ENCODE data around the gene BCL2.

Gene BCL2

DNA sequence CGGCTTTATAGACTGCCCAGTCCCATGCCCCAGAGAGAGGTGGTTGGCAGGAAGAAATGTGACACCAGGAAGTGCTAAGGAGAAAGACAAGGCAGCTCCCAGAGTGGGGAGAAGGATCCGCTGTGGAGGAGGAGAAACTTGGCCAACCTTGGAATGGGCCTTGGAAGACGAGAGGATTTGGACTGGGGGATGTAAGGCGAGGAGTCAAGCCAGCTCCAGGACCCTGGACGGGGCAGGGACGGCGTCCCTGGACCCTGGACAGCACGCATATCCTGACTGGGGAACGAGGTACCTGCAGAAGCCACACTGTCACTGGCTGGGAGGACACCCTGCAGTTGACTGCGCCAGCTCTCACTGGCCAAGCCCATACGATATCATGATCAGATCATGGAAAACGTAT is 153.4 kb downstream of the BCL2 start:
- no peak for DNase-seq (ENCODE audit: extremely low read depth, low read depth)
- TF ChIP-seq, protein P1, sequence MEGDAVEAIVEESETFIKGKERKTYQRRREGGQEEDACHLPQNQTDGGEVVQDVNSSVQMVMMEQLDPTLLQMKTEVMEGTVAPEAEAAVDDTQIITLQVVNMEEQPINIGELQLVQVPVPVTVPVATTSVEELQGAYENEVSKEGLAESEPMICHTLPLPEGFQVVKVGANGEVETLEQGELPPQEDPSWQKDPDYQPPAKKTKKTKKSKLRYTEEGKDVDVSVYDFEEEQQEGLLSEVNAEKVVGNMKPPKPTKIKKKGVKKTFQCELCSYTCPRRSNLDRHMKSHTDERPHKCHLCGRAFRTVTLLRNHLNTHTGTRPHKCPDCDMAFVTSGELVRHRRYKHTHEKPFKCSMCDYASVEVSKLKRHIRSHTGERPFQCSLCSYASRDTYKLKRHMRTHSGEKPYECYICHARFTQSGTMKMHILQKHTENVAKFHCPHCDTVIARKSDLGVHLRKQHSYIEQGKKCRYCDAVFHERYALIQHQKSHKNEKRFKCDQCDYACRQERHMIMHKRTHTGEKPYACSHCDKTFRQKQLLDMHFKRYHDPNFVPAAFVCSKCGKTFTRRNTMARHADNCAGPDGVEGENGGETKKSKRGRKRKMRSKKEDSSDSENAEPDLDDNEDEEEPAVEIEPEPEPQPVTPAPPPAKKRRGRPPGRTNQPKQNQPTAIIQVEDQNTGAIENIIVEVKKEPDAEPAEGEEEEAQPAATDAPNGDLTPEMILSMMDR (IDR thresholded peaks at IDR 0.05; ENCODE audit: low read depth, low read length, missing control alignments) = no peak
- H3K4me3 ChIP-seq (replicated peaks; ENCODE audit: low read depth, low read length) = no peak overlapping the region

DNA sequence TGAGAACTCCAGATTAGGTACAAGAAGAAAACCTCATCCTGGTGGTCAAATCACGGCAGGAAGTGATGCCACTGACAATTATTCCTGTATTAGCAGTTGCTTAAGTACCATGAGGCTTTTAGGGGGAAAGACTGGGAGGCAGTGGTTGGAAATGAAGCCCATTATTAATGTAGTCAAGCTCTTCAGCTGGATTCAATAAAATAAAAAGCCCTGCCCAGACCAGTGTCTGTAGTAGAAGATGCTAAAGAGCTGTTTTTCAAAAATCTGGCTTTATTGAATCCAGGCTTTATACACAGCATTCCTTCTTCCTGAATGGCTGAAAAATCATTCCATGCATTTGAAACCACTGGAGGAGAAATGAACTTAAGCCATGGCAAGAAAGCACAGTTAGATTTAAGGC is 155.2 kb downstream of the BCL2 start:
- DNase-seq (ENCODE audit: extremely low read depth, low read depth) = peak; percentile 24
- H3K4me3 ChIP-seq (replicated peaks; ENCODE audit: low read depth, low read length) = no peak overlapping the region
- TF ChIP-seq, protein P1 (IDR thresholded peaks at IDR 0.05; ENCODE audit: low read depth, low read length, missing control alignments) = no peak

DNA sequence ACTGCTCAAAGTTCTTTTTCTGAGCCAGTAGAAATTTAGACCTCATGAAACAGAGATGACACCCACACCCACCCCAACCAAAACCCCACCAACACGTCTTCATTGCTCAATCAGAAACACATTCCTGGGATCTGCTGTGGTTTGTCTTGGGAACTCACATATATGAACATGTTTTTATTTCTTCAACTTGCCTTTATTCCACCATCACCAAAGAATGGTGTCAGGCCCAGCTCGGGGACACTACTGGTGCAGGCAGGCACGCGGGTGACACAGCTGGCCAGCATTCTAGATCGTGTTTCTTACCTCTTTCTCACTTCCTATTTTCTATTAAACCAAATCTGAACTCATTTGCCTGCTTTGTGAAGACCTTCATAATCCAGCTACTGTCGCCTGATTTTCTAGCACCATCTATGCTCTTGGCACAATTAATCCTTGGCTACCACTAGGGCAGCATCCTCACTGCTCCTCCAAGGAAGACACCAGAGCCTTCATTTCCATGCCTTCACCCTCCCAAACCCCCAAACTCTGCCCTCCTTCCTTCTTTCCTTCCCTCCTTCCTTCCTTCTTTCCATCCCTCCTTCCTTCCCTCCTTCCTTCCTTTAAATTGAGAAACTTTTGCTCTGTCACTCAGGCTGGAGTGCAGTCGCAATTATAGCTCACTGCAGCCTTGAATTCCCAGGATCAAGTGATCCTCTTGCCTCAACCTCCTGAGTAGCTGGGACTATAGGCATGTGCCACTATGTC is 157.1 kb downstream of the BCL2 start:
- TF ChIP-seq, protein P1 (IDR thresholded peaks at IDR 0.05; ENCODE audit: low read depth, low read length, missing control alignments) = no peak
- H3K4me3 ChIP-seq (replicated peaks; ENCODE audit: low read depth, low read length) = no peak overlapping the region
- DNase-seq (ENCODE audit: extremely low read depth, low read depth) = no peak

DNA sequence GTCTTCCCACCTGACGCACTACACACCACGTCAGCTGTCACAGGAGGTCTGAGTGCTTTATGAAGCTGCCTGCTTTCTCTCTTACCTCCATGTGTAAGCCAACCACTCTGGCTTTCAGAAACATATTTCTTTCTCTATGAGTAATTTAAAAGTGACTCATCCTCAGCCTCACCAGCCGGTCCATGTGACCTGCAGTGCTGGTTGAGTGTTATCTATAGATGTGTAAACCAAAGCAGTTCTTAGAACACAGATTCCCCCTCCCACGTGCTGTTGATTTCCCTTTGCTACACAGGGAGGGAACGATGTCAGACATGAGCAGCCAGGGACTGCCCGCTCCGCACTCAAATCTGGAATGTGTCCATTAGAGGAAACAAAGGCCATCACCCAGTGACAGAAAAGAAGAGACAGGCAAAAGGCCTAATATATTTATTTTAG is 157.8 kb downstream of the BCL2 start:
- peak; percentile 71 for DNase-seq (ENCODE audit: extremely low read depth, low read depth)
- TF ChIP-seq, protein P1 (IDR thresholded peaks at IDR 0.05; ENCODE audit: low read depth, low read length, missing control alignments) = no peak
- H3K4me3 ChIP-seq (replicated peaks; ENCODE audit: low read depth, low read length) = no peak overlapping the region

DNA sequence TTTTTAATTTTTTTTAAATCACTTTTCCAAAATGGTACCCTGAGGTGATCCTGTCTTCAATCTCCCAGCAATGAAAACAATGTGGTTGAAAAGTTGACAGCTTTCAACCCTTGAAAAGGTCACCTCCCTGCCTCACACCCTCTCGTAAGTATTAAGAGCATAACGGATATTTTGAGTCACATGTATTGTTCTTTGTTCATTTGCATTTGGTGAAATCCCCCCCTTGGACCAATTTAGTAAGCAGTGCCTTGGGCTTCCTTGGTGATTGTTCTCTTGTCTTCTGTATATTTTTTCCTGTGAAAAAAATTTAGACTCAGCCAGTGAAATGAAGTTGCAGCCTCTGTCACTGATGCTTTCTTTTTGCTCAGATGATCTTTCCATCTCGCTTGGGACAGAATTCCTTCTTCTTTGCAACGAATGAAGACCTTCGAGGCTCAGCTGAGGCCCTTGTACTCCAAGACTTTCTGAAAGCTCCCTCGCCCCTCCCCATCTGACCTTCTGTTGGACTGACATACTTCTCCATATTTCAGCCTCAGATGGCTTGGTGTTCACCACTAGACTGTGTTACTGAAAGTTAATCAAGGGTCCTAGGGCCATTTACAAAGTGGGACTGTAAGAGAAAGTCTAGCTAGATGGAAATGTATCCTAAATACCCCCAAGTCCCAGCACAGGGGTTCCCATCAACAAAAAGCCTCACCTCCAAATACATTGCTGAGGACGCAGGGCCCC is 158.4 kb downstream of the BCL2 start:
- H3K4me3 ChIP-seq (replicated peaks; ENCODE audit: low read depth, low read length) = no peak overlapping the region
- TF ChIP-seq, protein P1 (IDR thresholded peaks at IDR 0.05; ENCODE audit: low read depth, low read length, missing control alignments) = no peak

DNA sequence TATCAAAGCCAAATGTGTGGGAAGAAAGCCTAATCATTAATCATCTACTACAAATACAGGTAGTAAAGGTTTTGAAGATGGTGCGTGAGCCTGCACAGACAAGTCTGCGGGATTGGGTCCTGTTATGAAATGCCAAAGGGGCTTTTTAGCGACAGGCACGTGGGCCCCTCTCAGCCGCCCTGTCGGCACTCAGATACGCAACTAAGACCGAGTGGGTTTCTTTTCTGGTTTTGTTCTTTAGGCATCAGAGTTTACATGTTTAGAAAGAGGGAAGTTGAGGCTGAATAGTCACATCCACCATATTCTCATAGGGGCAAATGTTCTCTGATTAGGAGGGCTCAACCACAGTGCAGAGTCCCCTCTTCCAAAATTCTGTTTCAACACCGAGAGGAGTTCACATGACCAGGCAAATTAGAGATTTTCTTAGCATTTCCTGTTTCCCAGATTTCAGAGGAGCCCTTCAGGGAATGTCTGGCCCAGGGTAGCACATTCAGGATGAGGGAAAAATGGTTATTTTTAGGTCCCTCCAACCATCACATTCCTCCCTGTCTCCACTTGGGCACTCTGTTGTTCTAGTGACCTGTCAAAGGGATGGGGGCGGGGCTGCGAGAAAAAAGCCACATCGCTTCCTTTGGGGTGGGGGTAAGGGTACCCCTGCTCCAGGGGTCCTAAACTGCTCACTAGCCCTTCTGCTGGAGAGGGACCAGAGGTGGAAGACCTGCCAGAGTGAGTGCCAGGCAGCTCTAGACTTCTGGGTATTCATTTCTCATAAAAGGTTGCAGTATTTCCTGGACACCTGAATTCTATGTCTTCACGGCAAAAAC is 159.2 kb downstream of the BCL2 start:
- DNase-seq (ENCODE audit: extremely low read depth, low read depth) = no peak
- TF ChIP-seq, protein P1 (IDR thresholded peaks at IDR 0.05; ENCODE audit: low read depth, low read length, missing control alignments) = no peak
- no peak overlapping the region for H3K4me3 ChIP-seq (replicated peaks; ENCODE audit: low read depth, low read length)

More for the DNA sequence above, 158.4 kb downstream of the BCL2 start:
- no peak for DNase-seq (ENCODE audit: extremely low read depth, low read depth)
